ENCODE results near the gene ARHGAP5.

Gene ARHGAP5

GRCh38 chr14:32074887-32075572, 2.1 kb upstream of the ARHGAP5 start:
- TF ChIP-seq CTCF (IDR thresholded peaks at IDR 0.05; ENCODE audit: control insufficient read depth, insufficient read depth, low read depth, low read length, missing control alignments): no peak
- no peak for DNase-seq (ENCODE audit: low read depth)
- no peak overlapping the region for H3K4me3 ChIP-seq (ENCODE audit: control insufficient read depth, low read depth, low read length)

- no peak for TF ChIP-seq CTCF (IDR thresholded peaks at IDR 0.05; ENCODE audit: control insufficient read depth, insufficient read depth, low read depth, low read length, missing control alignments)
- DNase-seq (ENCODE audit: low read depth): peak; percentile 20
- H3K4me3 ChIP-seq (ENCODE audit: control insufficient read depth, low read depth, low read length): peak overlapping the region; percentile 59
These were observed 1.3 kb upstream of the ARHGAP5 start for GRCh38 chr14:32075672-32076277.

- H3K4me3 ChIP-seq (ENCODE audit: control insufficient read depth, low read depth, low read length): peak overlapping the region; percentile 90
- no peak for TF ChIP-seq CTCF (IDR thresholded peaks at IDR 0.05; ENCODE audit: control insufficient read depth, insufficient read depth, low read depth, low read length, missing control alignments)
- DNase-seq (ENCODE audit: low read depth): peak; percentile 81
These were observed 625 bp upstream of the ARHGAP5 start for GRCh38 chr14:32076278-32077080.

- H3K4me3 ChIP-seq (ENCODE audit: control insufficient read depth, low read depth, low read length): peak overlapping the region; percentile 90
- TF ChIP-seq CTCF (IDR thresholded peaks at IDR 0.05; ENCODE audit: control insufficient read depth, insufficient read depth, low read depth, low read length, missing control alignments): no peak
- DNase-seq (ENCODE audit: low read depth): no peak
These were observed 1.1 kb downstream of the ARHGAP5 start for GRCh38 chr14:32078023-32078857.

- no peak for TF ChIP-seq CTCF (IDR thresholded peaks at IDR 0.05; ENCODE audit: control insufficient read depth, insufficient read depth, low read depth, low read length, missing control alignments)
- H3K4me3 ChIP-seq (ENCODE audit: control insufficient read depth, low read depth, low read length): peak overlapping the region; percentile 90
- no peak for DNase-seq (ENCODE audit: low read depth)
These were observed 1.7 kb downstream of the ARHGAP5 start for GRCh38 chr14:32078858-32079216.

- no peak for DNase-seq (ENCODE audit: low read depth)
- TF ChIP-seq CTCF (IDR thresholded peaks at IDR 0.05; ENCODE audit: control insufficient read depth, insufficient read depth, low read depth, low read length, missing control alignments): no peak
- peak overlapping the region; percentile 90 for H3K4me3 ChIP-seq (ENCODE audit: control insufficient read depth, low read depth, low read length)
These were observed 2.2 kb downstream of the ARHGAP5 start for GRCh38 chr14:32079264-32079663.

All from AG09309 (cell line).